Liver (tissue), 9 donors: ENCODE results near the gene IQUB. TPM values are rescaled to one million over a fixed set of nuclear protein-coding genes. Genes with fewer than 3 reads are reported as not detected.

Experiments used
- DNase-seq: peaks from one replicate; pipeline ENCODE4 v3.0.0-alpha.2; 2017; ENCODE audit warnings: low spot score
- H3K27ac ChIP-seq, 2 donors: one replicate each; pipeline ENCODE4 v1.7.0; 2013; ENCODE audit warnings: inconsistent platforms in 2 of 2, low read length in 2 of 2, control low read depth in 1 of 2, low read depth in 1 of 2, mild to moderate bottlenecking in 1 of 2
- H3K27me3 ChIP-seq, 4 donors: one replicate each; pipeline versions ENCODE4 v1.6.1 to v1.7.0; 2013; ENCODE audit warnings: low read length in 3 of 4, inconsistent platforms in 1 of 4, mild to moderate bottlenecking in 1 of 4, moderate library complexity in 1 of 4; ENCODE audit not compliant: control insufficient read depth in 4 of 4, insufficient read depth in 4 of 4
- H3K36me3 ChIP-seq, 4 donors: one replicate each; pipeline versions ENCODE4 v1.6.1 to v1.7.0; 2013; ENCODE audit warnings: low read length in 3 of 4, mild to moderate bottlenecking in 3 of 4, low read depth in 1 of 4, moderate library complexity in 1 of 4; ENCODE audit not compliant: control insufficient read depth in 4 of 4, insufficient read depth in 3 of 4
- H3K4me1 ChIP-seq, 4 donors: one replicate each; pipeline versions ENCODE4 v1.6.1 to v1.7.0; 2013; ENCODE audit warnings: low read length in 3 of 4, mild to moderate bottlenecking in 3 of 4, moderate library complexity in 1 of 4; ENCODE audit not compliant: control insufficient read depth in 4 of 4, insufficient read depth in 4 of 4
- H3K4me3 ChIP-seq, 3 donors: one replicate each; pipeline versions ENCODE4 v1.6.1 to v1.7.0; 2013; ENCODE audit warnings: low read length in 3 of 3, control low read depth in 1 of 3, low read depth in 1 of 3, mild to moderate bottlenecking in 1 of 3
- H3K9ac ChIP-seq, 2 donors: one replicate each; pipeline ENCODE4 v1.7.0; 2013; ENCODE audit warnings: low read length in 2 of 2, mild to moderate bottlenecking in 2 of 2, moderate library complexity in 2 of 2, control low read depth in 1 of 2, low read depth in 1 of 2
- H3K9me3 ChIP-seq, 4 donors: one replicate each; pipeline versions ENCODE4 v1.6.1 to v1.7.0; 2013; ENCODE audit warnings: low read length in 3 of 4; ENCODE audit not compliant: control insufficient read depth in 4 of 4
- EGR1 ChIP-seq, 2 donors: IDR thresholded peaks; 2 replicates each; pipeline ENCODE4 v1.6.1; 2016 to 2018; ENCODE audit warnings: antibody characterized with exemption in 2 of 2, low read depth in 2 of 2
- FOXA1 ChIP-seq: IDR thresholded peaks from 2 replicates; pipeline ENCODE4 v1.6.1; 2016; ENCODE audit warnings: antibody characterized with exemption
- FOXA2 ChIP-seq: IDR thresholded peaks from 2 replicates; pipeline ENCODE4 v1.6.1; 2016; ENCODE audit warnings: antibody characterized with exemption
- GABPA ChIP-seq, 2 donors: IDR thresholded peaks in 1 of 2; conservative IDR thresholded peaks in 1 of 2; 2 replicates each; pipeline ENCODE4 v1.6.1; 2016; ENCODE audit warnings: antibody characterized with exemption in 2 of 2, mild to moderate bottlenecking in 1 of 2, moderate library complexity in 1 of 2
- HNF4A ChIP-seq, 2 donors: conservative IDR thresholded peaks; 2 replicates each; pipeline ENCODE4 v1.6.1; 2016; ENCODE audit warnings: antibody characterized with exemption in 2 of 2, mild to moderate bottlenecking in 2 of 2
- HNF4G ChIP-seq: IDR thresholded peaks from 2 replicates; pipeline ENCODE4 v1.6.1; 2016; ENCODE audit warnings: antibody characterized with exemption
- NR2F2 ChIP-seq: IDR thresholded peaks from 2 replicates; pipeline ENCODE4 v1.6.1; 2016; ENCODE audit warnings: antibody characterized with exemption
- RXRA ChIP-seq, 2 donors: IDR thresholded peaks; 2 replicates each; pipeline ENCODE4 v1.6.1; 2017 to 2018; ENCODE audit warnings: antibody characterized with exemption in 2 of 2, mild to moderate bottlenecking in 1 of 2
- SP1 ChIP-seq: IDR thresholded peaks from 2 replicates; pipeline ENCODE4 v1.6.1; 2018; ENCODE audit warnings: antibody characterized with exemption, mild to moderate bottlenecking
- TAF1 ChIP-seq: conservative IDR thresholded peaks from 2 replicates; pipeline ENCODE4 v1.6.1; 2016; ENCODE audit warnings: antibody characterized with exemption, mild to moderate bottlenecking
- YY1 ChIP-seq: IDR thresholded peaks from 2 replicates; pipeline ENCODE4 v1.6.1; 2016; ENCODE audit warnings: antibody characterized with exemption, mild to moderate bottlenecking
- WGBS: extraction: QIAGEN DNeasy Blood & Tissue Kit; methylation state at CpG from one replicate; pipeline ENCODE4 v1.1.7; 2013; 5-methylcytosine and 5-hydroxymethylcytosine counted together
- polyA plus RNA-seq, 2 donors: library from polyadenylated mRNA; stranded (reverse) in 1 of 2; unstranded in 1 of 2; fragments of 200-250 nt in 1 of 2; fragments of >200 nt in 1 of 2; fragmentation: Nextera tagmentation in 1 of 2; extraction: Ambion mirVana in 1 of 2; gene quantifications; one replicate each; pipeline versions ENCODE4 v1.2.1 to v1.2.3, GENCODE V29; 2013 to 2015
- total RNA-seq, 2 donors: library from RNA; depleted of rRNA; stranded (reverse); fragments of >200 nt; gene quantifications; one replicate each; pipeline ENCODE4 v1.2.3, GENCODE V29; 2014
- TF ChIP-seq, protein P1 (sequence below): IDR thresholded peaks from 2 replicates; pipeline ENCODE4 v1.6.1; 2016; ENCODE audit warnings: antibody characterized with exemption
- TF ChIP-seq, protein P2 (sequence below): IDR thresholded peaks from 2 replicates; pipeline ENCODE4 v1.6.1; 2016; ENCODE audit warnings: antibody characterized with exemption
- TF ChIP-seq, protein P3 (sequence below): IDR thresholded peaks from 2 replicates; pipeline ENCODE4 v1.6.1; 2016; ENCODE audit warnings: antibody characterized with exemption
- donor health status: healthy.
- donor health status: healthy.
- donor health status: healthy.
- donor health status: healthy.
- donor health status: healthy.

Gene IQUB
- total and polyA plus RNA-seq, 4 donors, result 0.03 to 0.25 (median 0.09) TPM

DNA sequence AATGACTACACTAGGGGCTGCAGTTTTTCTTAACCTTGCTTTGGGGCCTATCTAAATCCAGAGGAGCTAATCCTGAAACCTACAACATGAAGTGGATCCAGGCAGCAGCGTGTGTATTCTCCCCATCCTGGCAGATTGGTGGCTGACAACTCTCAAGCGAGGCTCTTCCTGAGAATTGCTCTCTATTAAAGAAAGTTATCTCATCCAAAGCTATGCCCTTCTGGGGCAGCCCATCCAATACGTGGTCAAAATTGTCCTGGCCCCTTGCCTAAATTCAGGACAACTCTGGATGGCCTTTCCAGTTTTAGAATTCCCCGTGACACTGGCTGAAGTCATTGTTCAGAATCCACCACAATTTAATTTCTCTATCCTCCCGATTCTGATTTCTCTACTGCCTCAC, 66.1 kb downstream of the IQUB start:
- H3K4me1 ChIP-seq, result no peaks in the 10 kb centered on the region
- no peak for DNase-seq
- WGBS, result 75% methylated on average over 5 of the region's 5 CpGs
- no peak overlapping the region for H3K9ac ChIP-seq
- no peaks in the 10 kb centered on the region for H3K27me3 ChIP-seq
- no peaks in the 10 kb centered on the region for H3K9me3 ChIP-seq
- H3K36me3 ChIP-seq, result no peaks in the 10 kb centered on the region
- H3K4me3 ChIP-seq, result no peak overlapping the region
- no peak for TF ChIP-seq FOXA1
- no peak for TF ChIP-seq RXRA (IDR thresholded peaks at IDR 0.05)
- no peak for TF ChIP-seq GABPA (IDR thresholded peaks at IDR 0.05 in 1 of 2, conservative IDR thresholded peaks at IDR 0.05 in 1 of 2)
- TF ChIP-seq HNF4A (conservative IDR thresholded peaks at IDR 0.05), result no peak
- TF ChIP-seq, protein P1, sequence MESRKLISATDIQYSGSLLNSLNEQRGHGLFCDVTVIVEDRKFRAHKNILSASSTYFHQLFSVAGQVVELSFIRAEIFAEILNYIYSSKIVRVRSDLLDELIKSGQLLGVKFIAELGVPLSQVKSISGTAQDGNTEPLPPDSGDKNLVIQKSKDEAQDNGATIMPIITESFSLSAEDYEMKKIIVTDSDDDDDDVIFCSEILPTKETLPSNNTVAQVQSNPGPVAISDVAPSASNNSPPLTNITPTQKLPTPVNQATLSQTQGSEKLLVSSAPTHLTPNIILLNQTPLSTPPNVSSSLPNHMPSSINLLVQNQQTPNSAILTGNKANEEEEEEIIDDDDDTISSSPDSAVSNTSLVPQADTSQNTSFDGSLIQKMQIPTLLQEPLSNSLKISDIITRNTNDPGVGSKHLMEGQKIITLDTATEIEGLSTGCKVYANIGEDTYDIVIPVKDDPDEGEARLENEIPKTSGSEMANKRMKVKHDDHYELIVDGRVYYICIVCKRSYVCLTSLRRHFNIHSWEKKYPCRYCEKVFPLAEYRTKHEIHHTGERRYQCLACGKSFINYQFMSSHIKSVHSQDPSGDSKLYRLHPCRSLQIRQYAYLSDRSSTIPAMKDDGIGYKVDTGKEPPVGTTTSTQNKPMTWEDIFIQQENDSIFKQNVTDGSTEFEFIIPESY, result no peak
- TF ChIP-seq, protein P2, sequence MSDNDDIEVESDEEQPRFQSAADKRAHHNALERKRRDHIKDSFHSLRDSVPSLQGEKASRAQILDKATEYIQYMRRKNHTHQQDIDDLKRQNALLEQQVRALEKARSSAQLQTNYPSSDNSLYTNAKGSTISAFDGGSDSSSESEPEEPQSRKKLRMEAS, result no peak
- no peak for TF ChIP-seq TAF1
- no peak for TF ChIP-seq EGR1 (IDR thresholded peaks at IDR 0.05; ENCODE audit: low read depth in 2 of 2)
- TF ChIP-seq SP1, result no peak
- no peak for TF ChIP-seq NR2F2
- H3K27ac ChIP-seq, result no peak overlapping the region

DNA sequence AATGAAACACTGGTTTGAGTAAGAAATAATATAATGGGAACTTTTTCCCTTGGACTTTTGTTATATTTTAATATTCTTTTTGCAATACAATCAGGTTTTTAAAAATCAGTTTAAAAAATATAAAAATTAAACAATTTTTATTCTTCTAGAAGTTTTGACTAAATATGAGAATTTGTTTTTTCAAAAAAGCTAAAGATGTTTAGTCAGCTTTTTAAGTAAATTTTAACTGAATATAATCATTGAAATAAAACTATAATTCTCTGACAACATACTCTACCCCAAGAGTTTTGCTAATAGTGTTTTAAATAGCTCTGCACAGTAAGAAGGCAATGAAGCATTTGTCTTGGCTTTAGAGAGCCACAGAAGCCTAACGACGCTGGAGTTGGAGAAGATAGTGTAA, 70.5 kb downstream of the IQUB start:
- H3K9ac ChIP-seq, result no peak overlapping the region
- no peaks in the 10 kb centered on the region for H3K27me3 ChIP-seq
- H3K27ac ChIP-seq, result no peak overlapping the region
- TF ChIP-seq TAF1, result no peak
- TF ChIP-seq GABPA (IDR thresholded peaks at IDR 0.05 in 1 of 2, conservative IDR thresholded peaks at IDR 0.05 in 1 of 2), result no peak
- TF ChIP-seq, protein P3, sequence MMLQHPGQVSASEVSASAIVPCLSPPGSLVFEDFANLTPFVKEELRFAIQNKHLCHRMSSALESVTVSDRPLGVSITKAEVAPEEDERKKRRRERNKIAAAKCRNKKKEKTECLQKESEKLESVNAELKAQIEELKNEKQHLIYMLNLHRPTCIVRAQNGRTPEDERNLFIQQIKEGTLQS, result no peak
- TF ChIP-seq FOXA2, result no peak
- TF ChIP-seq NR2F2, result no peak
- TF ChIP-seq HNF4G, result no peak
- H3K4me3 ChIP-seq, result no peak overlapping the region
- DNase-seq, result no peak
- no peaks in the 10 kb centered on the region for H3K36me3 ChIP-seq
- 81% methylated on average over 2 of the region's 2 CpGs for WGBS
- H3K9me3 ChIP-seq, result no peaks in the 10 kb centered on the region
- no peaks in the 10 kb centered on the region for H3K4me1 ChIP-seq

DNA sequence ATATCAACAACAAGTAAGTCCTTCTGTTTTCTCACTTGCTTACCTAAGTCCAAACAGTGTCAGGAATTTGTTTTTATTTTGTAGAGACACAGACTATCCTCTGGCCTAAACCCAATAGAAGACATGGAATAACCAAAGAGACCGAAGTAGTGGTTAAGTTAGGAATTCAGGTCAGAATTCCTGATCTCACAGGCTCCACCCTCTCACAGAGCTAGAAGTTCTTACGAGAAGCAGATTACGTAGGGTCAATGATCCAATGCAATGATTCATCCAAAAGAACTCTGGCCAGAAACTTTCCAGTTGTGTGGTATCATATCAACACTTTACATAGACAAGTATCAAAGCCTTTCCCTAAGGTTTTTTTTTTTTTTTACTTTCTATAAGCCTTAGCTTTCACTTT, 73.8 kb downstream of the IQUB start:
- no peak overlapping the region for H3K9ac ChIP-seq
- H3K4me1 ChIP-seq, result no peaks in the 10 kb centered on the region
- TF ChIP-seq YY1 (no peak), RXRA (IDR thresholded peaks at IDR 0.05) (peak in 1 of 2 donors; percentile 29)
- no peak for DNase-seq
- H3K27me3 ChIP-seq, result no peaks in the 10 kb centered on the region
- H3K36me3 ChIP-seq, result no peaks in the 10 kb centered on the region
- no peak overlapping the region for H3K4me3 ChIP-seq
- H3K27ac ChIP-seq, result no peak overlapping the region
- no peaks in the 10 kb centered on the region for H3K9me3 ChIP-seq
- WGBS, result 52% methylated on average over 3 of the region's 3 CpGs
